Upper lobe of left lung (tissue), 6 donors: Measurements from ENCODE around the gene TLE3. TPM values are rescaled to one million over a fixed set of nuclear protein-coding genes. Genes with fewer than 3 reads are reported as not detected.

Source experiments
- ATAC-seq, 2 donors: fragments of 200-7000 bp; cut with Tn5 transposase; one replicate each; pipeline ENCODE4 v1.9.1; 2022; ENCODE audit warnings: mild to moderate bottlenecking in 2 of 2, moderate library complexity in 2 of 2; ENCODE audit not compliant: low FRiP score in 2 of 2
- DNase-seq, 2 donors: peaks; one replicate each; pipeline ENCODE4 v3.0.0-alpha.2; 2019 to 2020
- H3K27ac ChIP-seq, 4 donors: fragments of 200-600 bp; sonication (generic); one replicate each; pipeline ENCODE4 v1.5.1; 2016 to 2019
- H3K27me3 ChIP-seq, 4 donors: fragments of 200-600 bp; sonication (generic); one replicate each; pipeline ENCODE4 v1.5.1; 2017 to 2019
- H3K36me3 ChIP-seq, 4 donors: fragments of 200-600 bp; sonication (generic); one replicate each; pipeline ENCODE4 v1.5.1; 2016 to 2019
- H3K4me1 ChIP-seq, 4 donors: fragments of 200-600 bp; sonication (generic); one replicate each; pipeline ENCODE4 v1.5.1; 2018 to 2019
- H3K4me3 ChIP-seq, 4 donors: fragments of 200-600 bp; sonication (generic); one replicate each; pipeline ENCODE4 v1.5.1; 2017 to 2019; ENCODE audit warnings: mild to moderate bottlenecking in 2 of 4, moderate library complexity in 1 of 4
- H3K9me3 ChIP-seq, 4 donors: fragments of 200-600 bp; sonication (generic); one replicate each; pipeline ENCODE4 v1.5.1; 2018 to 2019
- EP300 ChIP-seq, 4 donors: sonication (generic); formaldehyde crosslinking; IDR thresholded peaks; one replicate each; pipeline ENCODE4 v1.5.1; 2017; ENCODE audit warnings: antibody characterized with exemption in 4 of 4, control low read depth in 2 of 4
- POLR2A ChIP-seq, 4 donors: fragments of 450-650 bp; IDR thresholded peaks; one replicate each; pipeline ENCODE4 v1.5.1; 2016 to 2017; ENCODE audit warnings: antibody characterized with exemption in 4 of 4, mild to moderate bottlenecking in 2 of 4
- POLR2AphosphoS5 ChIP-seq, 2 donors: sonication (generic); formaldehyde crosslinking; IDR thresholded peaks; one replicate each; pipeline ENCODE4 v1.5.1; 2017; ENCODE audit warnings: antibody characterized with exemption in 2 of 2
- WGBS, 2 donors: methylation state at CpG; one replicate each; pipeline ENCODE4 v1.1.5; 2017 to 2018; 5-methylcytosine and 5-hydroxymethylcytosine counted together
- total RNA-seq, 6 donors: library from RNA; depleted of rRNA in 4 of 6; stranded (reverse); fragments of >200 nt in 4 of 6; gene quantifications; one replicate each; pipeline versions ENCODE4 v1.1.0 to v1.2.1, GENCODE V29; 2016 to 2021
- TF ChIP-seq, protein P1 (sequence below), 6 experiments: fragments of 450-650 bp in 4 of 6; fragments of 200-600 bp in 2 of 6; sonication (generic) in 2 of 6; IDR thresholded peaks; one replicate each; pipeline ENCODE4 v1.5.1; 2016 to 2019; ENCODE audit warnings: antibody characterized with exemption in 6 of 6
- donor health status: DM: no; HTN: no; CAD: no; lungs with moderate emphysema.
- donor health status: DM: no; HTN: yes; CAD: no; lungs with severe emphysema.

The TLE3 gene
- total RNA-seq, 6 donors from 2014 or later = 52.2 to 140 (median 80.6) TPM

DNA sequence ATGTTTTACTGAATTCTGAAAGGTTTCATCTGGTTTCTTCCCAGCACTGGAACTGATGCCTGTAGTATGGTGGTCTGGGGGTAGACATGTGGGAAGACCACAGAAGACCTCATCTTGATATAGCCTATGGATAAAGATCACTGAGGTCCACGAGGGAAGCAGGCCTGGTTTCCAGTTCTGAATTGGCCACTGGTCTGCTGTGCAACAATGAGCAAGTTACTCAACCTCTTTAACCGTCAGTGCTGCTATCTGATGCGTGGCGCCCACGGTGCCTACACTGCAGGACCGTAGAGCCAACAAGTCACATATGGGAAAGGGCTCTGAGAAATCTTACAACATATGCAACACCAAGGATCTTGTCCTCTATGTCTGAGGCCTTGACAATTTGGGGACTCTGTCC, 13.3 kb downstream of the TLE3 start:
- ATAC-seq (no peak), DNase-seq (no peak)
- Histone ChIP-seq H3K36me3 (peaks cover 0 to 80% (median 54%) of the 10 kb centered on the region in 4 donors), H3K4me1 (peaks cover 29 to 47% (median 36%) of the 10 kb centered on the region in 4 donors), H3K4me3 (no peak overlapping the region), H3K27ac (no peak overlapping the region), H3K9me3 (no peaks in the 10 kb centered on the region), H3K27me3 (no peaks in the 10 kb centered on the region)
- WGBS, 2 donors = 87% methylated on average over 6 of the region's 6 CpGs; no CpG with 5 or more reads in 1 of the 2 donors
- TF ChIP-seq POLR2A (IDR thresholded peaks at IDR 0.05) (no peak), EP300 (IDR thresholded peaks at IDR 0.05) (no peak), POLR2AphosphoS5 (IDR thresholded peaks at IDR 0.05) (no peak)
- TF ChIP-seq, protein P1, sequence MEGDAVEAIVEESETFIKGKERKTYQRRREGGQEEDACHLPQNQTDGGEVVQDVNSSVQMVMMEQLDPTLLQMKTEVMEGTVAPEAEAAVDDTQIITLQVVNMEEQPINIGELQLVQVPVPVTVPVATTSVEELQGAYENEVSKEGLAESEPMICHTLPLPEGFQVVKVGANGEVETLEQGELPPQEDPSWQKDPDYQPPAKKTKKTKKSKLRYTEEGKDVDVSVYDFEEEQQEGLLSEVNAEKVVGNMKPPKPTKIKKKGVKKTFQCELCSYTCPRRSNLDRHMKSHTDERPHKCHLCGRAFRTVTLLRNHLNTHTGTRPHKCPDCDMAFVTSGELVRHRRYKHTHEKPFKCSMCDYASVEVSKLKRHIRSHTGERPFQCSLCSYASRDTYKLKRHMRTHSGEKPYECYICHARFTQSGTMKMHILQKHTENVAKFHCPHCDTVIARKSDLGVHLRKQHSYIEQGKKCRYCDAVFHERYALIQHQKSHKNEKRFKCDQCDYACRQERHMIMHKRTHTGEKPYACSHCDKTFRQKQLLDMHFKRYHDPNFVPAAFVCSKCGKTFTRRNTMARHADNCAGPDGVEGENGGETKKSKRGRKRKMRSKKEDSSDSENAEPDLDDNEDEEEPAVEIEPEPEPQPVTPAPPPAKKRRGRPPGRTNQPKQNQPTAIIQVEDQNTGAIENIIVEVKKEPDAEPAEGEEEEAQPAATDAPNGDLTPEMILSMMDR (IDR thresholded peaks at IDR 0.05) = no peak

DNA sequence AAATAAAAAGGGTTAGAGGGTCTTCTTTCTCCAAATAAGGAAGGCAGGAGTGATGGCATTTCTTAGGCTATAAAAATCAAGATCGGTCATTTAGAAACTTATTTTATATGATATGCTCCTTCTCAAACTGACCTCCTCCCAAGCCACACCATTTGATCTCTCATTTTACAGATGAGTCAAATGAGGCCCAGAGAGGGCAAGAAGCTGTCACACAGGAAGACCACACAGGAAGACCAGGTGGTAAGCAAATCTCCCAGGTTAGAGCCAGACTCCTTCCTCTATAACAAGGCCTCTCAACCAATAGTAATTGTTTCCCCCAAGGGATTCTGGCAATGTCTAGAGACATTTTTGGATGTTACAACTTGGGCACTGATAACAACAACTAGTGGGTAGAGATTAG, 13.8 kb downstream of the TLE3 start:
- no peaks in the 10 kb centered on the region for H3K27me3 ChIP-seq
- no peak for DNase-seq
- H3K27ac ChIP-seq = no peak overlapping the region
- peaks cover 0 to 76% (median 54%) of the 10 kb centered on the region in 4 donors for H3K36me3 ChIP-seq
- no peak overlapping the region for H3K4me3 ChIP-seq
- H3K9me3 ChIP-seq = no peaks in the 10 kb centered on the region
- H3K4me1 ChIP-seq = peaks cover 30 to 47% (median 36%) of the 10 kb centered on the region in 4 donors
- TF ChIP-seq POLR2AphosphoS5 (IDR thresholded peaks at IDR 0.05) (no peak), EP300 (IDR thresholded peaks at IDR 0.05) (no peak), POLR2A (IDR thresholded peaks at IDR 0.05) (no peak)
- TF ChIP-seq, protein P1 (IDR thresholded peaks at IDR 0.05) = no peak
- 82 to 96% methylated on average over 1 of the region's 1 CpG for WGBS, 2 donors
- no peak for ATAC-seq

DNA sequence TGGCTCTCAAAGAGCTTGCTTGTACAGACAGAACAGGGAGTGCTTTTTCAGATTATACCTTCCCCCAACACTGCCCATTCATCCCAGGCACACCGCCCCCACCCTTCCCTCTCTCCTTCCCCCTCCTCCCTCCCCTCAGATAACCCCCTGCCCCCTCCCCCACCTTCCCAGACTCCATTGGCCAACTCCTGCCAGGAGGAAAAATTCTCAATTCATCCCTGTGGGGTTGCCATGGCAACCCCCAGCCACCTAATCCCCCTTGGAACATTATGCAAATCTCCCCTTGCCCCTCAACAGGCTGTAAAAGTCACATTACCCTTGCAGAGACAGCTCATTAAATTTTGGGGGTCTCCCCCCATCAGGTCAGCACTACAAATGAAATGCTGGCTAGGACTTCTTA, 14.3 kb downstream of the TLE3 start:
- Histone ChIP-seq H3K36me3 (peaks cover 0 to 74% (median 52%) of the 10 kb centered on the region in 4 donors), H3K4me1 (peaks cover 30 to 47% (median 36%) of the 10 kb centered on the region in 4 donors), H3K4me3 (no peak overlapping the region), H3K27me3 (no peaks in the 10 kb centered on the region), H3K9me3 (no peaks in the 10 kb centered on the region), H3K27ac (no peak overlapping the region)
- WGBS, 2 donors = 92 to 100% methylated on average over 1 of the region's 1 CpG
- TF ChIP-seq EP300 (IDR thresholded peaks at IDR 0.05) (no peak), POLR2A (IDR thresholded peaks at IDR 0.05) (no peak), POLR2AphosphoS5 (IDR thresholded peaks at IDR 0.05) (no peak)
- TF ChIP-seq, protein P1 (IDR thresholded peaks at IDR 0.05) = no peak
- DNase-seq (no peak), ATAC-seq (no peak)

DNA sequence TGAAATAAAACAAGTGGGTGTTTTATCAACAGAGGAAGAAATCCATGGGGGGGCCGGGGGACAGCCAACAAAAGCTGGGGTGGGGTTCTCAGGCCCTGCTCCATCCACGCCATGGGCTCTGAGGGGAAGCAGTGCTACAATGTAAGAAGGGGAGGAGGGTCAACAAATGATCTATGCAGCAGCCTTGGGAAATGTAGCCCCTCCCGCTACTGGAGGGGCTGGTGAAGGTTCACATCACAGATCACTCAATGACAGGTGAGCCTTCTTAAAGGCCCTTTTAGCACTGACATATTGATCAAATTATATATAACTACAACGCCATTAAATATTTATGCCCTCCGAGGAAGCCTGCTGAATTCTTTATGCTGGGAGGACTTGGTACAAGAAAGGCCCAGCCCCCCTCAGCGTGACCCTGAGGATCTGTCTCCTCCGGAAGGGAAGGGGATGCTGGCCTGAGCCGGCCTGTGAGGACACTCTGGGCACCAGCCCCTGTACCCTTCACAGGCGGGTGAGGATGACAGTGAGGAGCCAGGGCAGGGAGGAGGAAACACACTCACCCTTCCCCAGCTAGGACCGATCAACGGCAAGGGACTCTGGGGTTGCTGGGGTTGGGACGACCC, 15.3 kb downstream of the TLE3 start:
- Histone ChIP-seq H3K36me3 (peaks cover 0 to 71% (median 49%) of the 10 kb centered on the region in 4 donors), H3K27me3 (no peaks in the 10 kb centered on the region), H3K4me1 (peaks cover 28 to 41% (median 33%) of the 10 kb centered on the region in 4 donors), H3K4me3 (no peak overlapping the region), H3K9me3 (no peaks in the 10 kb centered on the region), H3K27ac (no peak overlapping the region)
- TF ChIP-seq POLR2A (IDR thresholded peaks at IDR 0.05) (no peak), POLR2AphosphoS5 (IDR thresholded peaks at IDR 0.05) (no peak), EP300 (IDR thresholded peaks at IDR 0.05) (no peak)
- TF ChIP-seq, protein P1 (IDR thresholded peaks at IDR 0.05) = no peak
- ATAC-seq (no peak), DNase-seq (no peak)
- WGBS, 2 donors = 87% methylated on average over 9 to 12 of the region's 12 CpGs

DNA sequence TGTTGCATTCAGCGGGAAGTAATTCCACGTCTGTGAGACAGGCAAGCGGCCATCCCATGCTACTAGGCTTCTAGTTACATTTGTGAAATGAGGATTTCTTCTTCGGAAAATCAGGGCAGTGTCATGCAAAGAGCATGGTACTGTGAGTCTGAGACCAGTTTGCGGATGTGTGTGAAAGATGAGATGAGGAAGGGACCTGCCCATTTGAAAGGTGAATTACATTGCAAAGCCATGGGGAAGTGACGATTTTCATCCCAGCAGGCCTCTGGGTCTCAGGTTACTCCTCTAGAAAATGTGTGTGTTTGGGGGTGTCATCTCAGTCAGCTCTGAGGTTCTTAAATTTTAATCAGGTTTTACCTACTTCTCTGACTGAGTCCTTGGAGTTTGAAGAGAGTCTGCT, 16.1 kb downstream of the TLE3 start:
- peaks cover 25 to 44% (median 28%) of the 10 kb centered on the region in 4 donors for H3K4me1 ChIP-seq
- H3K27me3 ChIP-seq = no peaks in the 10 kb centered on the region

More for the DNA sequence above, 16.1 kb downstream of the TLE3 start:
- TF ChIP-seq EP300 (IDR thresholded peaks at IDR 0.05) = no peak
- Histone ChIP-seq H3K27ac (no peak overlapping the region), H3K4me3 (no peak overlapping the region), H3K9me3 (no peaks in the 10 kb centered on the region), H3K36me3 (peaks cover 0 to 66% (median 49%) of the 10 kb centered on the region in 4 donors)
- ATAC-seq = no peak
- 81 to 91% methylated on average over 6 of the region's 6 CpGs for WGBS, 2 donors
- DNase-seq = no peak
